ENCODE results near the gene SYDE2. TPM values are rescaled to one million over a fixed set of nuclear protein-coding genes. Genes with fewer than 3 reads are reported as not detected.

Gene SYDE2
- polyA plus RNA-seq, 1 of the 3 experiments (the other 2 are of a cell fraction), result not detected

- Histone ChIP-seq H3K4me3 (ENCODE audit: low read depth in 2 of 2, low read length in 1 of 2) (no peak overlapping the region), H3K9me2 (no peaks in the 10 kb centered on the region), H3K27ac (ENCODE audit: low read depth in 2 of 2, low read length in 1 of 2) (no peak overlapping the region), H3K9me3 (no peaks in the 10 kb centered on the region), H2AFZ (ENCODE audit: low read depth) (no peak overlapping the region), H3K9ac (no peak overlapping the region), H3K4me1 (ENCODE audit: control insufficient read depth in 1 of 2, insufficient read depth in 2 of 2, low read depth in 1 of 2, low read length in 1 of 2) (no peaks in the 10 kb centered on the region), H3K27me3 (ENCODE audit: insufficient read depth) (peaks cover 10% of the 10 kb centered on the region; the same call in 1 of the 2 replicates), H3K79me2 (ENCODE audit: insufficient read depth) (no peaks in the 10 kb centered on the region), H3K4me2 (no peak overlapping the region), H3F3A (replicated peaks; ENCODE audit: insufficient read depth) (no peaks in the 10 kb centered on the region), H4K20me1 (ENCODE audit: insufficient read depth) (no peaks in the 10 kb centered on the region), H3K36me3 (replicated peaks in 1 of 2; ENCODE audit: control insufficient read depth in 1 of 2, insufficient read depth in 2 of 2, low read length in 1 of 2) (no peaks in the 10 kb centered on the region)
- ChIA-PET POLR2A (no interaction called here), CTCF (interaction anchor here (1.3 kb wide), 1 partner anchor 224 kb away, joined by 3 read pairs; no protein-coding TSS in a partner anchor)
- DNase-seq, result no peak
- TF ChIP-seq CHD2 (IDR thresholded peaks at IDR 0.05; ENCODE audit: low read length, partially characterized antibody) (no peak), MXI1 (IDR thresholded peaks at IDR 0.05; ENCODE audit: low read depth, low read length) (no peak), GABPA (IDR thresholded peaks at IDR 0.05; ENCODE audit: low read depth) (no peak), NFIC (IDR thresholded peaks at IDR 0.05; ENCODE audit: borderline replicate concordance) (no peak), TCF12 (IDR thresholded peaks at IDR 0.05) (no peak), TAF1 (IDR thresholded peaks at IDR 0.05; ENCODE audit: borderline replicate concordance, low read depth, low read length) (no peak), POLR2AphosphoS5 (IDR thresholded peaks at IDR 0.05; ENCODE audit: low read depth, low read length) (no peak), GATA2 (CRISPR knock-in tag; IDR thresholded peaks at IDR 0.05) (no peak), RAD21 (IDR thresholded peaks at IDR 0.05; ENCODE audit: low read length) (no peak), TEAD4 (IDR thresholded peaks at IDR 0.05; ENCODE audit: borderline replicate concordance, insufficient read depth) (no peak), FOXJ3 (CRISPR knock-in tag; IDR thresholded peaks at IDR 0.05) (no peak), USF2 (IDR thresholded peaks at IDR 0.05; ENCODE audit: borderline replicate concordance, low read depth, low read length) (no peak), MEF2A (IDR thresholded peaks at IDR 0.05; ENCODE audit: borderline replicate concordance, low read depth) (no peak)
- 60% methylated on average over 1 of the region's 1 CpG for WGBS (ENCODE audit: low lambda C conversion rate)
Observed at GRCh38 chr1:85168884-85169283, 31.9 kb downstream of the SYDE2 start.

- Histone ChIP-seq H2AFZ (ENCODE audit: low read depth) (no peak overlapping the region), H3K9me3 (no peaks in the 10 kb centered on the region), H3K9ac (no peak overlapping the region), H4K20me1 (ENCODE audit: insufficient read depth) (no peaks in the 10 kb centered on the region), H3K27me3 (ENCODE audit: insufficient read depth) (no peaks in the 10 kb centered on the region; the same call in 1 of the 2 replicates), H3K4me3 (ENCODE audit: low read depth in 2 of 2, low read length in 1 of 2) (no peak overlapping the region), H3K4me1 (ENCODE audit: control insufficient read depth in 1 of 2, insufficient read depth in 2 of 2, low read depth in 1 of 2, low read length in 1 of 2) (no peaks in the 10 kb centered on the region), H3K4me2 (no peak overlapping the region), H3K36me3 (replicated peaks in 1 of 2; ENCODE audit: control insufficient read depth in 1 of 2, insufficient read depth in 2 of 2, low read length in 1 of 2) (no peaks in the 10 kb centered on the region), H3F3A (replicated peaks; ENCODE audit: insufficient read depth) (no peaks in the 10 kb centered on the region), H3K27ac (ENCODE audit: low read depth in 2 of 2, low read length in 1 of 2) (no peak overlapping the region), H3K79me2 (ENCODE audit: insufficient read depth) (no peaks in the 10 kb centered on the region), H3K9me2 (no peaks in the 10 kb centered on the region)
- no peak for DNase-seq
- WGBS (ENCODE audit: low lambda C conversion rate), result 53% methylated on average over 1 of the region's 1 CpG
- POLR2A ChIA-PET, result no interaction called here
- CTCF ChIA-PET, result no interaction called here
- TF ChIP-seq PBX3 (IDR thresholded peaks at IDR 0.05), result no peak
- no peak for TF ChIP-seq MXI1 (IDR thresholded peaks at IDR 0.05; ENCODE audit: low read depth, low read length)
- TF ChIP-seq SMC3 (IDR thresholded peaks at IDR 0.05; ENCODE audit: low read depth, low read length), result no peak
- TF ChIP-seq RXRA (IDR thresholded peaks at IDR 0.05; ENCODE audit: borderline replicate concordance, low read depth), result no peak
- TF ChIP-seq REST (IDR thresholded peaks at IDR 0.05; ENCODE audit: low read depth, low read length), result no peak
- TF ChIP-seq TCF12 (IDR thresholded peaks at IDR 0.05), result no peak
- no peak for TF ChIP-seq GABPA (IDR thresholded peaks at IDR 0.05; ENCODE audit: low read depth)
- TF ChIP-seq CHD2 (IDR thresholded peaks at IDR 0.05; ENCODE audit: low read length, partially characterized antibody), result no peak
- no peak for TF ChIP-seq RAD21 (IDR thresholded peaks at IDR 0.05; ENCODE audit: low read length)
- no peak for TF ChIP-seq USF2 (IDR thresholded peaks at IDR 0.05; ENCODE audit: borderline replicate concordance, low read depth, low read length)
- no peak for TF ChIP-seq ZBTB33 (IDR thresholded peaks at IDR 0.05; ENCODE audit: borderline replicate concordance, low read depth)
- TF ChIP-seq FOSL2 (IDR thresholded peaks at IDR 0.05; ENCODE audit: borderline replicate concordance, low read depth), result no peak
- no peak for TF ChIP-seq RFX5 (IDR thresholded peaks at IDR 0.05; ENCODE audit: low read length)
Observed at GRCh38 chr1:85166351-85166750, 34.5 kb downstream of the SYDE2 start.
